Measurements from ENCODE around the gene PRPS1L1.

Gene PRPS1L1

GRCh38 chr7:17994079-17994850 lies 33.4 kb downstream of the PRPS1L1 start:
- TF ChIP-seq POLR2A (IDR thresholded peaks at IDR 0.05; ENCODE audit: low read depth, low read length) = no peak
- DNase-seq (ENCODE audit: insufficient read length, low spot score) (no peak), FAIRE-seq (peak; percentile 48)

- FAIRE-seq = no peak
- DNase-seq (ENCODE audit: insufficient read length, low spot score) = no peak
- TF ChIP-seq POLR2A (IDR thresholded peaks at IDR 0.05; ENCODE audit: low read depth, low read length) = no peak
These were observed 35.6 kb downstream of the PRPS1L1 start for GRCh38 chr7:17991866-17992648.

GRCh38 chr7:17990761-17991160 lies 36.9 kb downstream of the PRPS1L1 start:
- TF ChIP-seq POLR2A (IDR thresholded peaks at IDR 0.05; ENCODE audit: low read depth, low read length) = no peak
- DNase-seq (ENCODE audit: insufficient read length, low spot score) = no peak
- no peak for FAIRE-seq

GRCh38 chr7:17989546-17989945 lies 38.1 kb downstream of the PRPS1L1 start:
- TF ChIP-seq POLR2A (IDR thresholded peaks at IDR 0.05; ENCODE audit: low read depth, low read length) = no peak
- FAIRE-seq (no peak), DNase-seq (ENCODE audit: insufficient read length, low spot score) (peak; percentile 15)

GRCh38 chr7:17988858-17989257 lies 38.8 kb downstream of the PRPS1L1 start:
- no peak for DNase-seq (ENCODE audit: insufficient read length, low spot score)
- no peak for TF ChIP-seq POLR2A (IDR thresholded peaks at IDR 0.05; ENCODE audit: low read depth, low read length)

GRCh38 chr7:17988141-17988540 lies 39.5 kb downstream of the PRPS1L1 start:
- no peak for DNase-seq (ENCODE audit: insufficient read length, low spot score)
- no peak for FAIRE-seq
- TF ChIP-seq POLR2A (IDR thresholded peaks at IDR 0.05; ENCODE audit: low read depth, low read length) = no peak

More at GRCh38 chr7:17988858-17989257, 38.8 kb downstream of the PRPS1L1 start:
- FAIRE-seq = no peak

- FAIRE-seq = peak; percentile 91
- TF ChIP-seq POLR2A (IDR thresholded peaks at IDR 0.05; ENCODE audit: low read depth, low read length) = no peak
- DNase-seq (ENCODE audit: insufficient read length, low spot score) = peak; percentile 53
These were observed 40.8 kb downstream of the PRPS1L1 start for GRCh38 chr7:17986851-17987250.

- FAIRE-seq (no peak), DNase-seq (ENCODE audit: insufficient read length, low spot score) (no peak)
- TF ChIP-seq POLR2A (IDR thresholded peaks at IDR 0.05; ENCODE audit: low read depth, low read length) = no peak
These were observed 42.0 kb downstream of the PRPS1L1 start for GRCh38 chr7:17985473-17986239.

- FAIRE-seq = no peak
- no peak for DNase-seq (ENCODE audit: insufficient read length, low spot score)
These were observed 43.4 kb downstream of the PRPS1L1 start for GRCh38 chr7:17984288-17984687.

GRCh38 chr7:17983221-17984062 lies 44.2 kb downstream of the PRPS1L1 start:
- no peak for DNase-seq (ENCODE audit: insufficient read length, low spot score)
- no peak for FAIRE-seq
- TF ChIP-seq POLR2A (IDR thresholded peaks at IDR 0.05; ENCODE audit: low read depth, low read length) = no peak

More at GRCh38 chr7:17984288-17984687, 43.4 kb downstream of the PRPS1L1 start:
- TF ChIP-seq POLR2A (IDR thresholded peaks at IDR 0.05; ENCODE audit: low read depth, low read length) = no peak

GRCh38 chr7:17976952-17977351 lies 50.7 kb downstream of the PRPS1L1 start:
- FAIRE-seq = no peak
- DNase-seq (ENCODE audit: insufficient read length, low spot score) = no peak
- no peak for TF ChIP-seq POLR2A (IDR thresholded peaks at IDR 0.05; ENCODE audit: low read depth, low read length)
